T-helper 2 cell treated with Interferon-gamma antibody and Interleukin-4, amounts not matched to agents 100 ng/mL and 5 ng/mL, for 36 hours (primary cell): ENCODE data around the gene DR1. TPM values are rescaled to one million over a fixed set of nuclear protein-coding genes. Genes with fewer than 3 reads are reported as not detected.
"Not testable (repeated sequence)": the region's sequence is repeated elsewhere in the genome, so short reads cannot be mapped to it uniquely, and the experiment has no call there.

Source experiments
- intact Hi-C: fragments of 100-400 bp; cut with micrococcal nuclease; formaldehyde crosslinking; loops from one replicate; pipeline ENCODE4 v1.15.1; 2023
- total RNA-seq: library from RNA; stranded (reverse); gene quantifications from 2 replicates; pipeline ENCODE4 v1.2.3, GENCODE V29; 2022

The DR1 gene
- total RNA-seq, 1 donor from 2014 or later, result 111 TPM

DNA sequence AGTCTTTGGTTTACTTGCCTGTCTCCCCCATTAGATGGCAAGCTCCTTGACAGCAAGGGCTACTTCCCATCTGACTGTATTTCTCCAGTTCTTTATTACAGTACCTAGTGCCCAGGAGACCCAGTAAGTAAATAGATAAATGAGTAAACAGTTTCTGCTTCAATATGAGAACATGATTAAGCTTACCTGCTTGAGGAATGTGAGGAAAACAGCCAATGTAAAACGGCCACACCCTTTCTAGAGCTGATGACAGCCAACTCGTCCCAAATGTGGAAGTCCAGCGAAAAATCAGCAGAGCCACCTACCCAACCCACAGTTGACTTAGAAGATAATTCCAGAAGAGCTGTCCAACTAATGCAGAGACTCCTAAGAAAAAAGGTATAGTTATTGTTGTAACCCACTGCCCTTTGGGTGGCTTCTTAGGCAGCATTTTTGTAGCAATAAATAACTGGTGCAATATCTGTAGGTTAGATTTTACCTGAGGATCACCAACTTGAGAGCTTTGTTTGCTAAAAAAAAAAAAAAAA, 6.5 kb upstream of the DR1 start:
- intact Hi-C loops, result no loop called here

DNA sequence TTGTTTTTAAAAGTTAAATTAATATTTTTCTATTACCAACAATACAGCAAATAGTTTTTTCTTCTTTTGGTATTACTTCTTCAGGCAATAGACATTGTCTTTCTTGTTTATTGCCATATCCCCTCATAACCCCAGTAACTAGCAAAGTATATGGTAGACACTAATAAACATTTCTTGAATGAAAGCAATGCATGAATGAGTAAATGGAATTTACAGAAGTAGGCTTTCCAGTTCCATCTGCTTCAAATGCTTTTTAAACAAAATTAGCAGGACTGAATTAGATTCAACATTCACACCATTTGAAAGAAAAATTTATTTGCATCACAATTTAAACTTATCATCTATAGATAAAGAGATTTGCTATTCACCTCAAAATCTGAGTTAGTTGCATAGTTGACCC, 5.6 kb upstream of the DR1 start:
- intact Hi-C loops, result no loop called here

DNA sequence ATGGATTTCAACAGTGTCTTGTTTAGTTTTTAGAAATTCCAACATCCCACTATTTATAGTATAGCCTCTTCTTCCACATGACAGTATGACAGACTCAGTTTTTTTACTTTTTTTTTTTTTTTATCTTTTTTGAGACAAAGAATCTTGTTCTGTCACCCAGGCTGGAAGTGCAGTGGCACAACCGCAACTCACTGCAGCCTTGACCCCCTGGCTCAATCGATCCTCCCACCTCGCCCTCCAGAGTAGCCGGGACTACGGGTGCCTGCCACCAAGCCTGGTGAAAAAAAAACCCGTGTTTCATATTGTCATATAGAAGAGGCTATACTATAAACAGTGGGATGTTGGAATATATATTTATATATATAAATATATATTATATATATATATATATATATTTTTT, 1.2 kb upstream of the DR1 start:
- intact Hi-C loops, result loop anchor here (2.0 kb wide), 2 partner anchors 40 to 564 kb away; partner anchors contain the start of gene GCLM

DNA sequence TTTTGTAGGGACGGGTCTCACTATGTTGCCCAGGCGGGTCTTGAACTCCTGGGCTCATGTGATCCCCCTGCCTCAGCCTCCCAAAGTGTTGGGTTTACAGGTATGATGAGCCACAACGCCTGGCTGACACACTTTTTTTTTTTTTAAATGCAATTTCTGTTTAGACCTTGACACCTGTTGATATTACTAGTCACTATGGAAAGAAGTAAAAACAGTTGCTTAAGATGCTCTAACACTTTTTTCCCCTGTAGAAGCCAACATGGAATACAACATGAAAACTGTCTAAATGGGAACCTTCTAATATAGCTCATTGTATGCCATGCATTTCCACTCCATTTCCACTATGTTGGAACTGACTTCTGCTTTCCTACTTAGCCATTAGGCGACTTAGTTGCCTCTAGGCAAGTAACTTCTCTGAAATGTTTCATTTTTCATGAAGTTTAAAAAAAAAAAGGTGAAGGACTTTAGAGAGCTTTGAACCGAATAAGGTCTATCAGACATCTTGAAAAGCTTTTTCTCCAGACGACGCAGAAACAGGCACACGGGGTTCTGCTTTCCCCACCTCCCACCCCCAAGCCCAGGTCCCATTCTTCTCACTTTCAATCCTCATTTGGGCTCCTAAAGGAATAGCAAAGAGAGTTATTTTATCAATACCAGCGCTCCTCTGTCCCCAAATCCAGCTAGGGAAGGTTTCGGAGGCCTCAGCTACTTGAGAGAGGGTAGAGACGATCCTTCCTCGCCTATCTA, 648 bp upstream of the DR1 start:
- intact Hi-C loops, result loop anchor here (1.0 to 5.0 kb wide), 8 partner anchors 9 to 1072 kb away; partner anchors contain the start of genes ABCD3, CCDC18, GCLM and MTF2

GRCh38 chr1:93346421-93346993, 800 bp downstream of the DR1 start:
- intact Hi-C loops, result loop anchor here (2.0 to 5.0 kb wide), 3 partner anchors 384 to 1071 kb away; partner anchors contain the start of genes ABCD3 and RPL5

GRCh38 chr1:93347334-93347899, 1.7 kb downstream of the DR1 start:
- intact Hi-C loops, result loop anchor here (2.0 to 5.0 kb wide), 3 partner anchors 385 to 1070 kb away; partner anchors contain the start of genes ABCD3 and RPL5

DNA sequence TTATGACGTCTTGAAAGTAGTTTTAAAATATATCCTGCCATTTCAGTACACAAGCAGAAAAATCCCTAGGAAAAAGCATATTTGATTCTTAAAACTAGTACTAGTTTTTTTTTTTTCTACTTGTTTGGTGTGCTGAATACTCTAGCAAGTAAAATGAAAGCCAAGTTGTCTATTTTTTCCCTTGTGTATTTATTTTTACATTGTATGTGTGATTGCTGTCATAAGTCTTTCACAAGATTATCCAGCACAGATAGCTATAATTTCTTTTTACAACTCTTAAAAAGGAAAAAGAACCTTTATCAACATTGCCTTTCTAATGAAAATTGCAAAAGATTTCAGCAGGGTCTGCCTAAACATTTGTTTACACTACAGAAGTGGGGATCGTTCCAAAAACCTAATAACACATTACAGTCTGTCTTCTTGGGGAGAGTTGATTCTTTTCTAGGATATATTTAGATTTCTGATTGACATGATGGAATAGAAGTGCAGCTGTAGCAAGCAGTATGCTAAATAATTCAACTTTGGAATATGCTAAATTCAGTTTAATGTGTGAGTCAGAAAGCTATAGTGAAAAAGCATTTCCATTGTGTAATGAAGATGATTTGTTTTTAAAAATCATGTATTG, 2.5 kb downstream of the DR1 start:
- intact Hi-C loops, result loop anchor here (5.0 kb wide), 2 partner anchors 516 to 1069 kb away; partner anchors contain the start of genes ABCD3 and RPL5

- intact Hi-C loops, result loop anchor here (5.0 kb wide), 2 partner anchors 517 to 1068 kb away; partner anchors contain the start of genes ABCD3 and RPL5
These were observed 3.8 kb downstream of the DR1 start for GRCh38 chr1:93349231-93350135.

DNA sequence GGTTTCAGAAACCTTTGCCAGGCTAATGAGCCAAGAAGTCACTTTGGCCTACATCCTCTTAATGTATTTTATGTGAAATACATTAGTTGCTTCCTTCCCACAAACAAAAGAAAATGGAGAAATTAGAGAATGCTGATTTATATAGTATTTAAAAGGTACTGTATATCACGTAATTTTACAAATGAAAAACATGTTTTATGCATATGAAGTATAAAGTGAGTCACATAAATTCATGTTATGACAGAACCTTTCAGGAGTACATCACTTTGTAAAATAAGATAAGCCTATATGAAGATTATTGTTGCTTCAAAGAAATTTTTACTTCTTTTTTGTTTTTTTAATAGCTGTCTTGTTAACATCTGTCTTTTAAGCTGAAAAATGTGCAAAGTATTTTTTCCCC, 4.6 kb downstream of the DR1 start:
- intact Hi-C loops, result no loop called here

DNA sequence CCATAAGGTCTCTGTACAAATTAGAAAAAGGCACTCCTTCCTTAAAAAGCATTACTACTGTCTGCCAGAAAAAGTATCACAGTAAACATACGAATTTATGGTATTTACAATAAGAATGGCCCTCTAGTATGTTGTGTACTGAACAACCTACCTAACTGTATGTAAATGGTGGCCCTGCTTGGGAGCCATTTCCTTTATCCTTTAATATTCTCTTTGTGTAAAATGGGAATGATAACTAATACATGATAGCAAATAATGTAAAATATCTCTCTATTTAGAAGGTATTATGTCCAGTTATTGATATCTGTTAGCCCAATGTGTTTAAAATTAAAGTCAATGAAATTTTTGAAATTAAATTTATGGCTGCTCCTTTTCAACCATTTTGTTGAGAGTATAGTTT, 5.2 kb downstream of the DR1 start:
- intact Hi-C loops, result no loop called here

- intact Hi-C loops, result not testable (repeated sequence)
These were observed 5.6 kb downstream of the DR1 start for GRCh38 chr1:93351346-93351745.

DNA sequence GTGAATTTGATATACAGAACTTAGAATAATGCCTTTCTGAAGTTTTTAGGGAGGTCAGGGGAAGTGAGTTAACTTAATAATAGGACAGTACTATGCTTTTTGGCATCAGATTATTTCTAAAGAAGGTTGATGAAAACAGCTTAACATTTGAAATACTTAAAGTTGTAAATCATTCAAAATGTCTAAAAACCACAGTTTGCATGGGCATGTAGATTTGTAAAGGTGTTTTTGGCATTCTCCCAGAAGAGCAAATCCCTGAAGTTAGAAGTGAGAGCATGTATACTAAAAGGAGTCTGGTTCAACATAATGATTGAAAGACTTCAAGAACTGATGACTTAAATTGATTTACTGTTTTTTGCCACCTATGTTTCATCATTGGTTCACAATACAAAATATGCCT, 6.7 kb downstream of the DR1 start:
- intact Hi-C loops, result no loop called here

DNA sequence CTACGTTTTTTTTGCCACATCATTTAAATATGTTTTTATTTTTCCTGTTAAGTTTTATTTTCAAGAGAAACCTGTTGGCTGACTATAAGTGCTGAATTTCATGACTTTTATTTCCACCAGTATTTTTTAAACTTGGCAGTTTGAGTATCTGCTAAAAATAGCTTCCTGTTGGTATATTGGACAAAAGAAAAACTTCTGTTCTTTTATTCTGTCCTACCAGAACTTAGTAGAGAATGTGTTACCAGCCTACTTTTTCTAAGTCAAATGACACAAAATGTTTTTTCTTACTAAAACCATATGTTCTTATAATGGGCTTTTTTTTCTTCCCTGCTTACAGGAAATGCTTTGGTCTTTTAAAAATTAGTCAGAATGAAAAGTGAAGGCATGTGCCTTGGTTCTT, 7.6 kb downstream of the DR1 start:
- intact Hi-C loops, result no loop called here

DNA sequence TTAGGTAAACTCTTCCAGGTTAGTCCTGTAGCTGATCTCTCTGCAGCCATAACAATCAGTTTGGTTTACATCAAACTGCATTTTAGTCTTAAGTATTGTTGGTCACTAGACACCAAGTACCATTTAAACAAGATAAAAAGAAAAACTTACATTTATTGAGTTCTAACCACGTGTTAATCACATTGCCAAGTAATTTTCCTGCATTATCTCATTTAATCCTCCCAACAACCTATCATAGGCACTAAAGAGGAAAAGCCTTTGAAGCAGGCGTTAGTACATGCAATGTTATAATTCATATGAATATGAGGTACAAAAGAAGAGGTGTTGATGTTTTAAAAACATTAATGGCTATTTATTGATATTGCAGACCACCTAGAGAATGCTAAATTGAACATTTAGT, 9.0 kb downstream of the DR1 start:
- intact Hi-C loops, result no loop called here

- intact Hi-C loops, result no loop called here
These were observed 11.5 kb downstream of the DR1 start for GRCh38 chr1:93357242-93357641.

GRCh38 chr1:93358293-93358692, 12.6 kb downstream of the DR1 start:
- intact Hi-C loops, result no loop called here

DNA sequence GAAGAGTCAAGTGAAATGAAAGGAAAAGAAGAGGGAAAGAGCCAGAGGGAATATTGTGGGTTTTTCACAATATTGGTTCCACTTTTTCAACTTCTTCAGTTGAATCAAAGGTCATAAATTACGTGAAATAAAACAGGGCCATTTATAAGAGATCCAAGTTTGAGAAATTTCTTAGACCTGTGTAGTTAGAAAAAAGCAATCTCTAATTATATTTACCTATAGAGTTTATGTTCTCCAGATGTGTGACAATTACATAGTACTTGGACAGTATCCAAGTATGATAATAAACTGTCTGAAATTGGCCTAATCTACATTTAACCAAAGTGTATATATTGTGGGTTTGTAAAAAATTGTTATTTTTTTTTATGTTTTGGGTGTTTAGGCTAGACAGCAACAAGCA, 14.4 kb downstream of the DR1 start:
- intact Hi-C loops, result no loop called here

- intact Hi-C loops, result no loop called here
These were observed 16.5 kb downstream of the DR1 start for GRCh38 chr1:93362237-93362636.

GRCh38 chr1:93365813-93366212, 20.1 kb downstream of the DR1 start:
- intact Hi-C loops, result no loop called here

DNA sequence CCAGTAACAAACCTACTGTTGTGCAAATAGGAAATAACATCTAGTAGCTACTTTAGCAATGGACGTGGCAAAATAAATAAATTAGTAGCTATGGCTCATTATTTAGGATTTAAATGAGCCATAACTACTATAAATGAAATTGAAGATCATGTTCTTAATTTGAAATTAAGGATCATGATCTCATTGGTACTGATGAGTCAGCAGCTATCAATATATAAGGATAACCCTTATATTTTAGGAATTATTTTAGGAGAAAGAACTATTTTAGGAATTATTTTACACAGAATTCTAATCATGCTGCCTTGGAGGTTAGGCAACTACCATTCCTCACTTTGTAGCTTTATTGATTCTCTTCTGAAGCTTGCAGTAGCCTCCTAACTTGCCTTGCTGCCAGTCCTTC, 24.0 kb downstream of the DR1 start:
- intact Hi-C loops, result no loop called here
